Choroid plexus epithelial cell (primary cell): ENCODE data around the gene RIMKLB.
"Not testable (repeated sequence)": the region's sequence is repeated elsewhere in the genome, so short reads cannot be mapped to it uniquely, and the experiment has no call there.

Experiments used
- DNase-seq: peaks from one replicate; pipeline ENCODE4 v3.0.0-alpha.2; 2010; ENCODE audit warnings: low read depth
- H3K4me3 ChIP-seq: 2 replicates; pipeline ENCODE4 v1.5.1; 2011; ENCODE audit warnings: low read depth, mild to moderate bottlenecking, control low read depth, low read length, moderate library complexity
- TF ChIP-seq, protein P1 (sequence below): conservative IDR thresholded peaks from 2 replicates; pipeline ENCODE4 v1.5.1; 2011; ENCODE audit warnings: low read depth, mild to moderate bottlenecking, control low read depth, inconsistent platforms, low read length, moderate library complexity

Gene RIMKLB

DNA sequence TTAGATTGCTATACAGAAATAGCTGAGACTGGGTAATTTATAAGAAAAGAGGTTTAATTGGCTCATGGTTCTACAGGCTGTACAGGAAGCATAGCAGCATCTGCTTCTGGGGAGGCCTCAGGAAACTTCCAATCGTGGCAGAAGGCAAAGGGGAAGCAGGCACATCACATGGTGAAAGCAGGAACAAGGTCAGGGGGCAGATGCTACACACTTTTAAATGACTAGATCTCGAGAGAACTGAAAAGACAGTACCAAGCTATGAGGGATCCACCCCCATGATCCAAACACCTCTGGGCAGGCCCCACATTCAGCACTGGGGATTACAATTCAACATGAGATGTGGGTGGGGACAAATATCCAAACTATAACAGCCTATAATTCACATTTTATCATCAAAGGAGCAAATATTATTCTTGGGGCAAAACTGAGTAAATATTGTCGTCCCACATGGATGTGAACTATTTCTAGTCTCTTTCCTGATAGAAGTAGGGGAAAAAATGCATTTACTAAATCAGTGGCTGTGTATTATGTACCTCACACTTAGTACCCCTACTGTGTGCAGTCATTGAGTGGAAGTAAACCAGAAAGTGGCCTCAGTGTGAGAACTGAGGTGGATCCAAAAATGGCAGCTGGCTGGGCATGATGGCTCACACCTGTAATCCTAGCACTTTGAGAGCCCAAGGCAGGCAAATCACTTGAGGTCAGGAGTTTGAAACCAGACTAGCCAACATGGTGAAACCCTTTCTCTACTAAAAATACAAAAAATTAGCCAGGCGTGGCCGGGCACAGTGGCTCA lies 99.2 kb downstream of the RIMKLB start:
- TF ChIP-seq, protein P1, sequence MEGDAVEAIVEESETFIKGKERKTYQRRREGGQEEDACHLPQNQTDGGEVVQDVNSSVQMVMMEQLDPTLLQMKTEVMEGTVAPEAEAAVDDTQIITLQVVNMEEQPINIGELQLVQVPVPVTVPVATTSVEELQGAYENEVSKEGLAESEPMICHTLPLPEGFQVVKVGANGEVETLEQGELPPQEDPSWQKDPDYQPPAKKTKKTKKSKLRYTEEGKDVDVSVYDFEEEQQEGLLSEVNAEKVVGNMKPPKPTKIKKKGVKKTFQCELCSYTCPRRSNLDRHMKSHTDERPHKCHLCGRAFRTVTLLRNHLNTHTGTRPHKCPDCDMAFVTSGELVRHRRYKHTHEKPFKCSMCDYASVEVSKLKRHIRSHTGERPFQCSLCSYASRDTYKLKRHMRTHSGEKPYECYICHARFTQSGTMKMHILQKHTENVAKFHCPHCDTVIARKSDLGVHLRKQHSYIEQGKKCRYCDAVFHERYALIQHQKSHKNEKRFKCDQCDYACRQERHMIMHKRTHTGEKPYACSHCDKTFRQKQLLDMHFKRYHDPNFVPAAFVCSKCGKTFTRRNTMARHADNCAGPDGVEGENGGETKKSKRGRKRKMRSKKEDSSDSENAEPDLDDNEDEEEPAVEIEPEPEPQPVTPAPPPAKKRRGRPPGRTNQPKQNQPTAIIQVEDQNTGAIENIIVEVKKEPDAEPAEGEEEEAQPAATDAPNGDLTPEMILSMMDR: no peak
- no peak for DNase-seq

DNA sequence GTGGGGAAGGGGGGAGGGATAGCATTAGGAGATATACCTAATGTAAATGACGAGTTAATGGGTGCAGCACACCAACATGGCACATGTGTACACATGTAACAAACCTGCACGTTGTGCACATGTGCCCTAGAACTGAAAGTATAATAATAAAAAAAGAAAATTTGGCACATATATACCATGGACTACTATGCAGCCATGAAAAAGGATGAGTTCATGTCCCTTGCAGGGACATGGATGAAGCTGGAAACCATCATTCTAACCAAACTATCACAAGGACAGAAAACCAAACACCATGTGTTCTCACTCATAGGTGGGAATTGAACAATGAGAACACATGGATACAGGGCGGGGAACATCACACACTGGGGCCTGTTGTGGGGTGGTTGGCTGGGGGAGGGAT lies 103.4 kb downstream of the RIMKLB start:
- not testable (repeated sequence) for H3K4me3 ChIP-seq, DNase-seq

More for the DNA sequence above, 99.2 kb downstream of the RIMKLB start:
- H3K4me3 ChIP-seq: no peak overlapping the region

DNA sequence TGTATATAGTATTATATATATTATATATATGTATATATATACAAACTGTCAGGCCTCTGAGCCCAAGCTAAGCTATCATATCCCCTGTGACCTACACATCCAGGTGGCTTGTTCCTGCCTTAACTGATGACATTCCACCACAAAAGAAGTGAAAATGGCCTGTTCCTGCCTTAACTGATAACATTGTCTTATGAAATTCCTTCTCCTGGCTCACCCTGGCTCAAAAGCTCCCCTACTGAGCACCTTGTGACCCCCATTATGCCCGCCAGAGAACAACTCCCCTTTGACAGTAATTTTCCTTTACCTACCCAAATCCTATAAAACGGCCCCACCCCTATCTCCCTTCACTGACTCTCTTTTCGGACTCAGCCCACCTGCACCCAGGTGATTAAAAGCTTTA lies 107.0 kb downstream of the RIMKLB start:
- H3K4me3 ChIP-seq: not testable (repeated sequence)

DNA sequence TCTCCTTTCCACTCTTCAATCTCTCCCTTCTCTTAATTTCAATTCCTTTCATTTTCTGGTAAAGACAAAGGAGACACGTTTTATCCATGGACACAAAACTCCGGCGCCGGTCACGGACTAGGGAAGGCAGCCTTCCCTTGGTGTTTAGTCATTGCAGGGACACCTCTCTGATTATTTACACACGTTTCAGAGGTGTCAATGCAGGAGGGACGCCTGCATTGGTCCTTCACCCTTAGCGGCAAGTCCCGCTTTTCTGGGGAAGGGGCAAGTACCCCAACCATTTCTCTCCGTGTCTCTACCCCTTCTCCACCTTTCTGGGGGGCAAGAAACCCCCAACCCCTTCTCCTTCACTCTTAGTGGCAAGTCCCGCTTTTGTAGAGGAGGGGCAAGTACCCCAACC lies 107.7 kb downstream of the RIMKLB start:
- not testable (repeated sequence) for DNase-seq, H3K4me3 ChIP-seq

More for the DNA sequence above, 107.0 kb downstream of the RIMKLB start:
- not testable (repeated sequence) for DNase-seq

DNA sequence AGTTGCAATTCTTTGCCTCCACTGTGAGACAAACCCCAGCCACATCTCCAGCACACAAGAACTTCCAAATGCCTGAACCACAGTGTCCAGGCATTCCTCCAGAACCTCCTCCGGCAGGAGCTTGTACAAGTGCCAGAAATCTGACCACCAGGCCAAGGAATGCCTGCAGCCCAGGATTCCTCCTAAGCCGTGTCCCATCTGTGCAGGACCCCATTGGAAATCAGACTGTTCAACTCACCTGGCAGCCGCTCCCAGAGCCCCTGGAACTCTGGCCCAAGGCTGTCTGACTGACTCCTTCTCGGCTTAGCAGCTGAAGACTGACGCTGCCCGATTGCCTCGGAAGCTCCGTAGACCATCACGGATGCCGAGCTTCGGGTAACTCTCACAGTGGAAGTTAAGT lies 109.3 kb downstream of the RIMKLB start:
- not testable (repeated sequence) for H3K4me3 ChIP-seq
- DNase-seq: peak; percentile 15

DNA sequence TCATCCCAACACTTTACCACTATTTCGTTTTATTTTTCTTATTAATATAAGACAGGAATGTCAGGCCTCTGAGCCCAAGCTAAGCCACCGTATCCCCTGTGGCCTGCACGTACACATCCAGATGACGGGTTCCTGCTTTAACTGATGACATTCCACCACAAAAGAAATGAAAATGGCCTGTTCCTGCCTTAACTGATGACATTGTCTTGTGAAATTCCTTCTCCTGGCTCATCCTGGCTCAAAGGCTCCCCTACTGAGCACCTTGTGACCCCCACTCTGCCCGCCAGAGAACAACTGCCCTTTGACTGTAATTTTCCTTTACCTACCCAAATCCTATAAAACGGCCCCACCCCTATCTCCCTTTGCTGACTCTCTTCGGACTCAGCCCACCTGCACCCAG lies 112.3 kb downstream of the RIMKLB start:
- not testable (repeated sequence) for DNase-seq, H3K4me3 ChIP-seq

DNA sequence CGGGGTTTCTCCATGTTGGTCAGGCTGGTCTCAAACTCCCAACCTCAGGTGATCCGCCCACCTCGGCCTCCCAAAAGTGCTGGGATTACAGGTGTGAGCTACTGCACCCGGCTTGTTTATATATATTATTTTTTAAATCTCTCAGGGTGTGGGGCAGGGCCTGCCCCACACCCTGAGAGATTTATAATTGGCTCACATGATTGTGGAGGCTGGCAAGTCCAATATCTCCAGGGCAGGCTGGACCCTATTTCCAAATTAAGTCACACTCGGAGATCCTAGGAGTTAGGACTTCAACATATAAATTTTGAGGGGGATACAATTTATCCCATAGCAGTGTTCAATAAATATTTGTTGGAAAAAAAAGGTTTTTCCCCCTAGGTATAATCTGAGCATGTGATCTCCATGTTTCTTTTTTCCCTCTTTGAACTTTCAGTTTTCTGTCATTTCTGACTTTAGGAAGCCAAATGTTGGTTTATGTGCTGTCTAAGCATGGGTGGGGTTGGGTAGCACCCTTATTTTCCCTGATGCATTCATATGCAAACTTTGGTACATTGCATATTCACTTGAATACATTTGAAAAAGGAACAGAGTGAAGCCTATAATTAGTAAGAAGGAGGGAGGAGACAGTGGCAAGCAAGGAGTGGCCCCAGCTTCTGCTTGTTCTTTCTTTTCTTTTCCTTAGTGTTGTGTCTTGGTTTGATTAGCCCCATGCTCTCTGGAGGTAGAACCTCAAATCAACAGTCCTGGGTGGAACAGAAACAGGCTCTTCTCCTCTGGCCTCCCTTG lies 116.0 kb downstream of the RIMKLB start:
- TF ChIP-seq, protein P1: no peak
- no peak overlapping the region for H3K4me3 ChIP-seq
- DNase-seq: no peak

DNA sequence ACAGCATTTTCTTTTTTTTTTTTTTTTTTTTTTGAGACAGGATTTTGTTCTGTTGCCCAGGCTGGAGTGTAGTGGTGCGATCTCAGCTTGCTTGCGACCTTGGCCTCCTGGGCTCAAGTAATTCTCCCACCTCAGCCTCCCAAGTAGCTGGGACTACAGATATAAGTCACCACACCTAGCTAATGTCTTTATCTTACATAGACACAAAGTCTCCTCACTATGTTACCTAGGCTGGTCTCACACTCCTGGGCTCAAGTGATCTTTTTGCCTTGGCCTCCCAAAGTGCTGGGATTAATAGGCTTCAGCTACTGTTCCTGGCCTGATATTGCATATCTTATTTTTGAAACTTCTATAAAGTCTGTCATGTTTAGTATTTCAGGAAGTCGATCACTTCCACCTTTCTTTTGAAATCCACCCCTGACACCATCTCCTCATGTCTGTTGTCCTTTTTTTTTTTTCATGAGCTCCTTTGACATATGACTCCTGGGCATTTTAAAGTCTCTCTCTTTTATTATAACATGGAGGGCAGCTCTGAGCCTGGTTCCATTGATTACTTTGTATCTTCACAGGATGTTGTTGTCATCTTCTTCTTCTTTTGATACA lies 118.8 kb downstream of the RIMKLB start:
- TF ChIP-seq, protein P1: no peak
- no peak for DNase-seq
- H3K4me3 ChIP-seq: no peak overlapping the region

DNA sequence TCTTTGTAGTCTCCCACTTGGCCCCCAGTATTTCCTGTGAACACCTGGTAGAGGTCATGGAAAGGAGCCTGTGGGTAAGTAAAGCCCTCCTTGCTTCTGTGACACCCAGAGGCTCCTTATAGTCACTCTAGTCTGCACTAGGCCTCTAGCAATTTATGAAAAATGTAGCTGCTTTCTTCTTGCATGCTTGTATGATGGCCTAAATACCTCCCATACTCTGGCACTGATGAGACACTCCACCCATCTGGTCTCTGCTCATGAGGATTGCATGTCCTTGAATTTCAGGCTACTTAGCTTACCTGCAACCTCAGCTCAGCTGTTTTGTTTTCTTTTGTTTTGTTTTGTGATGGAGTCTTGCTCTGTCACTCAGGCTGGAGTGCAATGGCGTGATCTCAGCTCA lies 120.1 kb downstream of the RIMKLB start:
- DNase-seq: no peak
- TF ChIP-seq, protein P1: no peak

More for the DNA sequence above, 120.1 kb downstream of the RIMKLB start:
- no peak overlapping the region for H3K4me3 ChIP-seq
